Measurements from ENCODE around the gene FAF1.

GRCh38 chr1:50559421-50559820 lies 400.6 kb downstream of the FAF1 start:
- TF ChIP-seq CTCF (IDR thresholded peaks at IDR 0.05) (no peak), POLR2A (IDR thresholded peaks at IDR 0.05) (no peak)
